HG03439 (cell line): ENCODE measurements around the gene SUPT20HL1.
"Not testable (repeated sequence)": the region's sequence is repeated elsewhere in the genome, so short reads cannot be mapped to it uniquely, and the experiment has no call there.

ENCODE experiments used
- ATAC-seq: cut with Tn5 transposase; IDR thresholded peaks from one replicate; pipeline ENCODE4 v1.9.1; 2021; ENCODE audit warnings: mild to moderate bottlenecking, moderate library complexity; ENCODE audit not compliant: unreplicated experiment

Gene SUPT20HL1

DNA sequence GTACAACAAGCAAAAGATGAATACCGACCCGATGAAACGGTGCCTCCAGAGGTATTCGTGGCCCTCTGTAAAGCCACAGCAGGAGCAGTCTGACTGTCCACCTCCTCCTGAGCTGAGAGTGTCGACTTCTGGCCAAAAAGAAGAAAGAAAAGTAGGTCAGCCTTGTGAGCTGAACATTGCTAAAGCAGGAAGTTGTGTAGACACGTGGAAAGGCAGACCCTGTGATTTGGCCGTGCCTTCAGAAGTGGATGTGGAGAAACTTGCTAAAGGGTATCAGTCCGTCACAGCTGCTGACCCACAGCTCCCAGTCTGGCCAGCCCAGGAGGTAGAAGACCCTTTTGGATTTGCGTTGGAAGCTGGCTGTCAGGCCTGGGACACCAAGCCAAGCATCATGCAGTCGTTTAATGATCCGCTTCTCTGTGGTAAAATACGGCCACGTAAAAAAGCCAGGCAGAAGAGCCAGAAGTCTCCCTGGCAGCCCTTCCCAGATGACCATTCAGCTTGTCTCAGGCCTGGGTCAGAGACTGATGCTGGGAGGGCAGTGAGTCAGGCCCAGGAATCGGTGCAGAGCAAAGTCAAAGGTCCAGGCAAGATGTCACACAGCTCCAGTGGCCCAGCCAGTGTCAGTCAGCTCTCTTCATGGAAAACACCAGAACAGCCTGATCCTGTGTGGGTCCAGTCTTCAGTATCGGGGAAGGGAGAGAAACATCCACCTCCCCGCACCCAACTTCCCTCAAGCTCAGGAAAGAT, 3.2 kb downstream of the SUPT20HL1 start:
- ATAC-seq: not testable (repeated sequence)

DNA sequence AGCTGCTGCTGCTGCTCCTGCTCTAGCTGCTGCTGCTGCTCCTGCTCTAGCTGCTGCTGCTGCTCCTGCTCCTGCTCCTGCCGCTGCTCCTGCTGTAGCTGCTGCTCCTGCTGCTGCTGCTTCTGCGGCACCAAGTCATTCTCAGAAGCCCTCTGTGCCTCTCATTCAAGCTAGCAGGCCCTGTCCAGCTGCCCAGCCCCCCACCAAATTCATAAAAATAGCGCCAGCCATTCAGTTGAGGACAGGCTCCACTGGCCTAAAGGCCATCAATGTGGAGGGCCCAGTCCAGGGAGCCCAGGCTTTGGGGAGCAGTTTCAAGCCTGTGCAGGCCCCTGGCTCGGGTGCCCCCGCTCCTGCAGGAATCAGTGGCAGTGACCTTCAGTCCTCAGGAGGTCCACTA, 3.9 kb downstream of the SUPT20HL1 start:
- ATAC-seq: no peak

DNA sequence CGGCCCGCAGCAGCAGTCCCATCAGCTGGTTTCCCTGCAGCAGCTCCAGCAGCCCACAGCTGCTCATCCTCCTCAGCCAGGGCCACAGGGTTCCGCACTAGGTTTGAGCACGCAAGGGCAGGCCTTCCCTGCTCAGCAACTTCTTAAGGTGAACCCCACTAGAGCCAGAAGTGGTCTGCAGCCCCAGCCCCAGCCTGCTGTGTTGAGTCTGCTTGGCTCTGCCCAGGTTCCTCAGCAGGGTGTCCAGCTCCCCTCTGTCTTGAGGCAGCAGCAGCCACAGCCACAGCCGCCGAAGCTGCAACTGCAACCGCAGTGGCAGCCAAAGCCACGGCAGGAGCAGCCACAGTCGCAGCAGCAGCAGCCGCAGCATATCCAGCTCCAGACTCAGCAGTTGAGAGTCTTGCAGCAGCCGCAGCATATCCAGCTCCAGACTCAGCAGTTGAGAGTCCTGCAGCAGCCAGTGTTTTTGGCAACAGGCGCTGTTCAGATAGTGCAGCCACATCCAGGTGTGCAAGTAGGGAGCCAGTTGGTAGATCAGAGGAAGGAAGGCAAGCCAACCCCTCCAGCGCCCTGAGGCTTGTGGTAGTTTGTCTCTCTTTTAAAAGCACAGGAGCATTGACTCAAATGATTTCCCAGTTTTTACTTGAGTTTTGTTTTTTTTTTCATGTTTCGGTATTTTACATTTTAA, 4.6 kb downstream of the SUPT20HL1 start:
- ATAC-seq: no peak

DNA sequence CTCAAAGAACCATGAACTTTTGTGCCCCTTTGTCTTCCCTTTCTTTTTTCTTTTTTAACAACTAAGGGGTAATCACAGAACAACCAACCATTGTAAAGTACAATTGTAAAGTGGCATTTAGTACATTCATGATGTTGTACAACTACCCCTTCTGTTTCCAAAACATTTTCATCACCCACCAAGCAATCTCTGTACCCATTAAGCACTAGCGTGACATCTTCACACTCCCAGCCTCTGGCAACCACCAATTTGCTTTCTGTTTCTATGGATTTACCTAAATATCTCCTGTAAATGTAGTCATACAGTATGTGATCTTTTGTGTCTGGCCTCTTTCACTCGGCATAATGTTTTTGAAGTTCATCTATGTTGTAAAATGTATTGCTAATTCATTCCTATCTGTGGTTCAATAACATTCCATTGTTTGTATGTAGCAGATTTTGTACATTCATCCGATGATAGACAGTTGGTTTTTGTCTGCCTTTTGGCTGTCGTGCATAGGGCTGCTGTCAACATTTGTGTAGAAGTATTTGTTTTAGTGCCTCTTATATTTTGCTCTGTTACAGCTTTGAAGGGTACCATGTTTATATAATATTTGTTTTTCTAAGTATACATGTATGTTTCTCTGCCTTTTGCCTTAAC, 6.4 kb downstream of the SUPT20HL1 start:
- ATAC-seq: not testable (repeated sequence)

DNA sequence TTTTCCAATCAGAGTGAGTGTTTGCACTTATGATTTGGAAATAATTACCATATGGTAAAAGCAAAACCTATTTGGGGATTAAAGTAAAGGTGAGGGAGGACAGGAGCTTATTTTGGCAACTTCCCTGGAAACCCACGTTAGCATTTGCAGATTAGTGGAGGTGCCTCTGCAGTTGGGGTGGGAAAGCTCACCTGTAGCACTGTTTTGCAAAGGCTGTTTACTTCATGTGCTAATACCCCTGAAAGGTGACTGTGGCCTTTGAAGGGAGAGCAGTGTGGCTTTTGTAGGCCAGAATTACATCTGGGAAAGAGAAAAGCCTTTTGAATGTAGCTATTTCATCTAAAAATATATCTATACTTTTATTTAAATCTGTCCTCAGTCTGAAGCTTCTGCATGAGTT, 9.4 kb downstream of the SUPT20HL1 start:
- ATAC-seq: no peak

DNA sequence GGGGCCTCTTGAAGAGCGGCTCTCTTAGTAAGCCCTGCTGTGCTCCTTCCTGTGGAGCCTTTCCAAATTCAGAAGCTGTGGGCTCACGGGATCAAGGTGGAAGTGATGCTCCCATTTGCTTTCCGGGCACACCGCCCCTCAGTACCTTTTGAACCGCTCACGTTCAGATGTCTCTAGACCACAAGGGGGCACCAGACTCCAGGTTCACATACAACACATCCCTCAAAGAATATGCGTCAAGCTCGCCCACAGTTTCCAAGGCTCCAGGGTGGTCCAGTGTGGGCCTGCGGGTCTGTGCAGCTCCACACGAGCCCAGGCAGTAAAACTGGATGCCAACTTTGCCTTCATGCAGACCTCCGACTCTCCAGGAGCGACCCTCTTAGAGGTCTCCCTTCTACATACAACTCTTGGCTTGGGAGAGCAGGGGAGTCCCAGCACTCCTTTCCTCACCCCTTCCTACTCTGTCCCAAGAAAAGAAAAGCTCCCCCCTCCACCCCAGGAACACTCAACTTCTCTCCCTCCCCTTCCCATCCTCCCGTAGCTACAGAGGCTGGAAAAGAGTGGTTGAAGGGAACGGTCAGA, 11.0 kb downstream of the SUPT20HL1 start:
- ATAC-seq: no peak

DNA sequence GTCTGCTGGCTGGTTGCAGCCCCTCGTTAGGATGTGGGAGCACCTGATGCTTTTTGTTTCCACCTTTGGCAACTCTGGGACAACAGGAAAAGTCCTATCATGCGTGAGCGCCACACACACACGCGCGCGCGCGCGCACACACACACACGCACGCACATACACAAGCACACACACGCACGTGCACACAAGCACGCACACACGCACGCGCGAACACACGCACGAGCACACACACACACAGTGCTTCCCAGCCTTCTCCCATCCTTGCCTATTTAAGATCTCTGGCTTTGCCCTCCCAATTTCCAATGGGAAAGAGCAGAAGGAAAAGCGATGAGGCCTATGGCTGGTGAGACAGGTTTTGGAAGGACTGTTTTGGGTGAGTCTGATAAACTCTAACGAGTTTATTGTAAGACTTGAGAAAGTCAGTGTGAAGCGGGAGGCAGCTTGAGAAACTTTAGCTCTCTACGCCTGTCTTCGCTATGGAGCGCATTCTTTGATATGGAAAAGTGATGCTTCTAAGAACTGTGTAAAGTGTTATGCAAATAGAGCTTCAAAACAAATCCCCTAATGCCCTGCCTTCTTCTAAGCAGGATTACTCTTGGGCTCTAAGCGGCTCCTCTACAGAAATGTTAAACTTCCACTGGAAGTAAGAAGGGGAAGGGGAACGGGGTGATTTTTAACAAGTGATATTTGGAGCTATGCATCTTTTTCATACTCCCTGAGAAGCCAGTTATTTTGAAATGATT, 11.8 kb downstream of the SUPT20HL1 start:
- no peak for ATAC-seq

DNA sequence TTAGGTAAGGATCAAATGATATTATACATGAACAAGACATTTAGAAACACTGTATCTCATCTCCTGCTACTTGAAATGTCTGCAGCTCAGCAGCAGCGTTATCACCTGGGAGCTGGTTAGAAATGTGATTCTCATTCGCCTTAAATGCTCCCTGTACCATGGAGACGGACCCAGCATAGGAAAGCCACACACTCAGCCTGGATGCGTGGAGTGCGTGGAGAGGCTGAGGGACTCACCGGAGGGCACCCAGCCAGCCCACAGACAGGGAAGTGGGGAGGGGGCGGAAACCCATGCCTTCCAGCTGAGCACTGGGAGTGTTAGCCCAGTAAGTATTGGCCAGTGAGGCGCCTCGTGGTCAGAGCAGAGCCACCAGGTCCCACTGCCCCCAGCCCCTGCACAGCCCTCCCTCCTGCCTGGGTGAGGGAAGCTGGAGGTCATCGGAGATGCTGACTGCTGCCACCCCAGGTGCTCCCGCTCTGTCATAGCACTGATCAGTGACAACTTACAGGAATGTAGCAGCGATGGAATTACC, 15.2 kb downstream of the SUPT20HL1 start:
- no peak for ATAC-seq

DNA sequence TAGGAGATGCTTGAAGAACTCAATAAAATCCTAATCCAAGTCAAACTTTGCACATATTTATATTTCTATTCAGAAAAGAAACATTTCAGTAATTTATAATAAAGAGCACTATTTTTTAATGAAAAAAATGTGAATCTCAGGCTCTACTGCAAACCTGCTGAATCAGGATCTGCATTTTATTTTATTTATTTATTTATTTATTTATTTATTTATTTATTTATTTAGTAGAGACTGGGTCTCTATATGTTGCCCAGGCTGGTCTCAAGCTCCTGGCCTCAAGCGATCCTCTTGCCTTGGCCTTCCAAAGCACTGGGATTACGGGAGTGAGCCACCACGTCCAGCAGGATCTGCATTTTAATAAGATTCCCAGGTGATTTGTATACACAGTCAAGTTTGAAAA, 16.0 kb downstream of the SUPT20HL1 start:
- ATAC-seq: no peak

DNA sequence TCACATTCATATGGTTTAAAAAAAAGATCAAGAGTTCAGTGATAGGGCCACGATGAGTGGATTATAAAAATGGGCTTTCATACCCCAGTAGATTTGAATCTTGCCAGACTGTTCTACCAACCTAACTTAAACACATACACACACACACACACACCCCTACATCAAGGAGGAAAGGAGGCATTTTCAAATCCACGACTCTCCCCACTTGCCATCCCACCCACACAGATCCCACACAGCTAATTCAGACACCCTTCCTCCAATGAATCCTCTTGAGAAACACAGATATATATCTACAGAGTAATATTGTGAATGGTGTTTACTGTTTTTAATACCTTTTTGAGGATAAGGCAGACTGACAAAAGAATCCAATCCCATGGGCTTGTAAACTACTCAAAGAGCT, 16.8 kb downstream of the SUPT20HL1 start:
- ATAC-seq: no peak

DNA sequence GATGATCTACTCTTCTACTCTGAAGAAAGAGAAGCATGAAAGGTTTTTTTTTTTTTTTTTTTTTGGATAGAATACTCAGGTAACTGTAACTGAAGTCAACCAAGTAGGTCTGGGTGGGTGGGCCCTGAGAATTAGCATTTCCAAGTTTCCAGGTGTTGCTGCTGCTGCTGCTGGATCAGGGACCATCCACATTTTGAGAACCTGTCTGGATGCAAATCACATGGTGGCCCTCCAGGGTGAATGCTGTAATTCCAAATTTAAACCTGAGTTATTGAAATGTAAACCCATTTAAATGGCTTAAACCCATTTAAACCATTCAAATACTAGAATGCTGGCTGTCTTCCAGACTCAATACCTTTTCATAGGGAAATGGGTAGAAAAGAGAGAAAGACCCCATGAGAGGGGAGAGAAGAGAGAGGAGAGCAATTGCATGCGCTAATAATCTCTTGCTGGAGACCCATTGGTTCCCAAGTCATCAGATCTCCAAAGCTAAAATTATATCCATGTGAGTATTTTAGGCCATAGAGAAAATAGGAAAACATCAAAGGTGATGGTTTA, 17.6 kb downstream of the SUPT20HL1 start:
- ATAC-seq: no peak

DNA sequence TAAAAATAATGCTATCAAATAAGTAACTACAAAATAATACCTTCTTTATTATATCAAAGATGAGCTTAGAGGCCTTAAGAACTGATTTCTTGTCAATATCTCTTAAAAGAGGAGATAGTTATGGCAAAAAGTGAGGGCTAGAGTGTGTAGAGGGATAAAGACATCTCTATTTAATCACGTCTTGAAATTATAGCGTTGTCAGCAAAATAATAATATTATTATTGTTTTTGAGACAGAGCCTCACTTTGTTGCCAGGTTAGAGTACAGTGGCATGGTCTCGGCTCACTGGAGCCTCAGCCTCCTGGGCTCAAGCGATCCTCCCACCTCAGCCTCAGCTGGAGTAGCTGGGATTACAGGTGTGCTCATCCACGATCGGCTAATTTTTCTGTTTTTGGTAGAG, 18.3 kb downstream of the SUPT20HL1 start:
- no peak for ATAC-seq

DNA sequence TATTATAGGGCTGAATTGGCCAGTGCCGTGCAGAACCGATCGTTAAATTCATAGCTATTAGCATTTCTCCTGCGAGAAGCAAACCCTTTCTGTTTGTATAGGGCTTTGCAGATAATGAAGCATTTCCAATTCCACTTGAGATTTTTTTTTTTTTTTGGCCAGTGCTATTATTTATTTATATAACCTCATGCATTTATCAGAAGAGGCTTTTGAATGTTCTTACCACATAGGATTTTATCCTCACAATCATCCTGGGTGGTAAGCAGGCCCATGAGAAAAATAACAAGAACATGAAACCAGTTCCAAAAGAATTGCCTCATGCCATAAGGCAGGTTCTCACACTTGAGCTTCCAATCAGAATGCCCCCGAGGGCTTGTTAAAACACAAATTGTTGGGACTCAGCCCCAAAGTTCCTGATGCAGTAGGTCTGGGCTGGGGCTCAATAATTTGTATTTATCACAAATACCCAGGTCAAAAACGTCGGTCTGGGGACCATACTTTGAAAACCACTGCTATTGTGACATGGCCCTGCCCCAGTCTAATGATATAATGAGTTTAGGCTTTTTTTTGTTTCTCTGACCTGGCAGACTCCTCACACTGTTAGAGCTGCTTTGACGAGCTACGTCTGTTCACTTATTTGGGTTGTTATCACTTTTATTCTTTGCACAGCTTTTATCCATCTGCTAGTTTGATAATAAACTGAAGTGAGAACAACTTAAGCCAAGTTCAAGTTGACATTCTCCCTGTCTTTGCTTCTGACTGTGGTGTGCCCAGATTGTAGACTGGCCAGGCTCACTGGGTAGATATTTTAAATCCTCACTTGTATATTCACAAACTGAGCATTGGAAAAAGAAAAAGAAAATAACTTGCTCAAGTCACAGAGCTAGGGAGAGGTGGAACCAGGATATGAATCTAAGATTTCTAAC, 20.1 kb downstream of the SUPT20HL1 start:
- ATAC-seq: no peak

DNA sequence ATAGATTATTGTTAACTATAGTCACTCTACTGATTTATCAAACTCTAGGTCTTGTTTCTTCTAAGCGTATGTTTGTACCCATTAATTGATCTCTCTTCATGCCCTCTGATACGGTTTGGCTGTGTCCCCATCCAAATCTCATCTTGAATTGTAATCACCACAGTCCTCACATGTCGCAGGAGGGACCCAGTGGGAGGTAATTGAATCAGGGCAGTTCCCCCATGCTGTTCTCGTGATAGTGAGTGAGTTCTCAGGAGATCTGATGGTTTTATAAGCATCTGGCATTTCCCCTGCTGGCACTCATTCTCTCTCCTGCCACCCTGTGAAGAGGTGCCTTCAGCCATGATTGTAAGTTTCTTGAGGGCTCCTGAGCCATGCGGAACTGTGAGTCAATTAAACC, 21.9 kb downstream of the SUPT20HL1 start:
- not testable (repeated sequence) for ATAC-seq

DNA sequence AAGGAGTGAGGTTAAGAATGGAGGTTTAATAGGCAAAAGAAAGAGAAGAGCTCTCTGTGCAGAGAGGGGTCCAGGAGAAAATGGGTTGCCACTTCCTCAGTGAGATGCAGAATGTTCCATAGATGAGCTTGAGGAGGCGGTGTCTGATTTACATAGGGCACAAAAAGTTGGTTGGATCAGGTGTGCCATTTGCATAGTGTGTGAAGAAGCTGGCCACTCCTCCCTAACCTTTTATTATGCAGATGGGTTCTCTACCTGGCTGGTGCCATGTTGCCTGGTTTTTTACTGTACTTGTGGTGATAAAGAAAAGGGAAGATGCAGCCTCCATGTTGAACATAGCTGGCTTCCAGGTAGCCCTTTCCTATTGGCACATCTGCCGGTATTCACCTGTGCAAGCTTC, 27.3 kb downstream of the SUPT20HL1 start:
- ATAC-seq: no peak

DNA sequence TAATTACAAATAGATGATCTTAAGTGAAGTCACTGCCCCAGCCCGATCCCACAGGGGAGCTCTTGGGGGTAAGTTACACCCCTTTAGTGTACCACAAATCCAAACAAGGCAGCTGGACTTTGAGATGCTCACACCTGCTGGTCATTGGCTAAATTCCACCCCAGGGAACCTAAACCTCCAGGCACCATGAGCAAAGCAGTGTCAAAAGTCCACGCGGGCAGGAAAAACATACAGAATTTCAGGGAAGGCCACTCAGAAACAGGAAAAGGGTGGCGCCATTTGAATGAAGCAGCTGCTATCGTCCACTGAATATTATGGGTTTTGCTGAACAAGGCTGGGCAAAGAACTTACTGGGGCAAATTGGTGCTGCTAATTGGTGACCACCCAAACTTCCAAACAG, 30.9 kb downstream of the SUPT20HL1 start:
- no peak for ATAC-seq

DNA sequence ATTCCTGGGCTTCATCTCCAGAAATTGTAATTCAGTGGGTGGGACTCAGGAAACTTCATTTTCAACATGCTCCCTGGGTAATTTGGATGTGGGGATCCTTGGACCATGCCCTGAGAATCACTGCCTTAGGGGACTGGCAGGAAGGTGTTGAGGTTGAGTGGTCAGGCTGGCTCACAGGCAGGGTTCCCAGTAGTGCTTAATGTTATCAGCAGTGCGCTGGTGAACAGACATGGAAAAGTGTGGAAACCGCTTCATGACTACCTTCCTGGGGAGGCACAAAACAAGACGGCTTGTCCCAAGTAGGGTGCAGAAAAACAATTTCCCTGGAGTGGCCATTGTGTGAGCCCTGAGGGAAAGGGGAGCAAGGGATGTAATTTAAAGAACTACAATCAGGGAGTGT, 31.4 kb downstream of the SUPT20HL1 start:
- ATAC-seq: no peak

DNA sequence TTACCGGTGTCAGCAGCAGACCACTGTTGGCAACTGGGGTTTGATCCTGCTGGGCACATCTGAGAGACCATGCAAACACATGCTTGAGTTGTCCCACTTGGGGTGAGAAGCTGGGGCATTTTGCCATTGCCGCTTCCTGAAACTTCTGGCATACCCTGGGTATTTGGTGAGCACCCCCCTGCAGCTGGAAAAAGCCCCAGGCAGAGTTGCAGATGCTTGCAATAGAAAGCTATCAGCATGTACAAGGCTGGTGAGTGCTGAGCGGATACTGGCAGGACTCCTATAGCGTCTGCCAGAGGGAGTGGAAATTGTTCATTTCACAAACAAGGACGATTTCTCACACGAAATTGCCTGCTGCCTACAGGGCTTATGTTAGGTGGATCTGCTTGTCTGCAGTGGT, 32.3 kb downstream of the SUPT20HL1 start:
- no peak for ATAC-seq

DNA sequence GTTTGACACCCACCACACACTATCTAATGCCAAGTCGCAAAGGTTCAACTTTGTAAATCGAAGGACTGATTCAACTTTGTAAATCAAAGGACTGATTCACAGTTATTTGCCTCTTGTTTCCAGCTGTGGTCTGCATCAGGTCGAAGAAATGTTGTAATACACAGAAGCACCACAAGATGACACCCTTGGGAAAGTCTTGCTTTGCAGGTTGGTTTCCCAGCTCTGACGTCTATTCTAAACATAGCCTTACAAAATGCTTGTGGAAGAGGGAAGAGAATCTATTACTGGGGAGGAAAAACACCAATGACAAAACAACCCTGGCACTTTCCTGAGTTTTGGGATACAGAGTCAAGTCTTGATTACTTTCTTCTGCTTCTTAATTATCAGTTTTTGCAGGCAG, 35.3 kb downstream of the SUPT20HL1 start:
- no peak for ATAC-seq
